ENCODE results near the gene CDKN2B. TPM values are rescaled to one million over a fixed set of nuclear protein-coding genes. Genes with fewer than 3 reads are reported as not detected.

The CDKN2B gene
- polyA plus RNA-seq, 1 experiment: 10.2 TPM

- Histone ChIP-seq H3K9me3 (ENCODE audit: control insufficient read depth, insufficient read depth, low read length) (peaks cover 6% of the 10 kb centered on the region; the same call in 1 of the 2 replicates), H3K4me3 (ENCODE audit: low read depth, low read length) (no peak overlapping the region; the same call in 1 of the 2 replicates), H3K27me3 (ENCODE audit: control insufficient read depth, insufficient read depth, low read length) (no peaks in the 10 kb centered on the region), H3K27ac (ENCODE audit: low read depth, low read length) (no peak overlapping the region)
- CTCF ChIA-PET: interaction anchor here (1.4 to 8.0 kb wide), 3 partner anchors 20 to 256 kb away, joined by 8 to 69 read pairs (median 16); partner anchors contain the start of gene CDKN2B
- POLR2A ChIA-PET: no interaction called here
- no peak for DNase-seq (ENCODE audit: low read depth, low spot score)
- TF ChIP-seq CTCF (IDR thresholded peaks at IDR 0.05; ENCODE audit: low read depth, low read length): no peak
Measured at GRCh38 chr9:21988056-21988990, 20.8 kb downstream of the CDKN2B start.

- no peak for TF ChIP-seq CTCF (IDR thresholded peaks at IDR 0.05; ENCODE audit: low read depth, low read length)
- H3K4me3 ChIP-seq (ENCODE audit: low read depth, low read length): no peak overlapping the region
- peaks cover 6% of the 10 kb centered on the region; the same call in 1 of the 2 replicates for H3K9me3 ChIP-seq (ENCODE audit: control insufficient read depth, insufficient read depth, low read length)
- no peak overlapping the region for H3K27ac ChIP-seq (ENCODE audit: low read depth, low read length)
- no peaks in the 10 kb centered on the region for H3K27me3 ChIP-seq (ENCODE audit: control insufficient read depth, insufficient read depth, low read length)
- no peak for DNase-seq (ENCODE audit: low read depth, low spot score)
- CTCF ChIA-PET: interaction anchor here (0.8 to 2.8 kb wide), 9 partner anchors 20 to 552 kb away, joined by 3 to 34 read pairs (median 6); partner anchors contain the start of gene CDKN2B
- POLR2A ChIA-PET: no interaction called here
Measured at GRCh38 chr9:21985964-21986667, 23.0 kb downstream of the CDKN2B start.

GRCh38 chr9:21984101-21984500 is 25.0 kb downstream of the CDKN2B start:
- Histone ChIP-seq H3K27ac (ENCODE audit: low read depth, low read length) (no peak overlapping the region), H3K9me3 (ENCODE audit: control insufficient read depth, insufficient read depth, low read length) (no peaks in the 10 kb centered on the region), H3K27me3 (ENCODE audit: control insufficient read depth, insufficient read depth, low read length) (peaks cover 2% of the 10 kb centered on the region), H3K4me3 (ENCODE audit: low read depth, low read length) (no peak overlapping the region)
- ChIA-PET POLR2A (interaction anchor here (0.5 kb wide), 1 partner anchor 25 kb away, joined by 3 read pairs; the partner anchor contains the start of gene CDKN2B), CTCF (interaction anchor here (0.6 to 3.2 kb wide), 3 partner anchors 24 to 260 kb away, joined by 3 to 18 read pairs (median 4); partner anchors contain the start of gene CDKN2B)
- TF ChIP-seq CTCF (IDR thresholded peaks at IDR 0.05; ENCODE audit: low read depth, low read length): no peak
- no peak for DNase-seq (ENCODE audit: low read depth, low spot score)

- DNase-seq (ENCODE audit: low read depth, low spot score): no peak
- Histone ChIP-seq H3K9me3 (ENCODE audit: control insufficient read depth, insufficient read depth, low read length) (no peaks in the 10 kb centered on the region), H3K4me3 (ENCODE audit: low read depth, low read length) (no peak overlapping the region), H3K27me3 (ENCODE audit: control insufficient read depth, insufficient read depth, low read length) (peaks cover 6% of the 10 kb centered on the region), H3K27ac (ENCODE audit: low read depth, low read length) (no peak overlapping the region)
- ChIA-PET POLR2A (interaction anchor here (0.5 kb wide), 1 partner anchor 25 kb away, joined by 3 read pairs; the partner anchor contains the start of gene CDKN2B), CTCF (interaction anchor here (0.6 to 3.2 kb wide), 2 partner anchors 25 to 261 kb away, joined by 4 to 18 read pairs; partner anchors contain the start of gene CDKN2B)
- no peak for TF ChIP-seq CTCF (IDR thresholded peaks at IDR 0.05; ENCODE audit: low read depth, low read length)
Measured at GRCh38 chr9:21983561-21983935, 25.6 kb downstream of the CDKN2B start.

Measured in AG04450 (cell line).